Colonic mucosa (tissue), 4 donors: ENCODE measurements around the gene CDC42BPB. TPM values are rescaled to one million over a fixed set of nuclear protein-coding genes. Genes with fewer than 3 reads are reported as not detected.

Experiments used
- DNase-seq: peaks from one replicate; pipeline ENCODE4 v3.0.0-alpha.2; 2020
- H3K27ac ChIP-seq: fragments of 200-600 bp; one replicate; pipeline ENCODE4 v1.8.0; 2021
- H3K27me3 ChIP-seq: fragments of 200-600 bp; one replicate; pipeline ENCODE4 v1.8.0; 2021
- H3K36me3 ChIP-seq: fragments of 200-600 bp; one replicate; pipeline ENCODE4 v1.8.0; 2021
- H3K4me1 ChIP-seq: fragments of 200-600 bp; one replicate; pipeline ENCODE4 v1.8.0; 2021; ENCODE audit warnings: mild to moderate bottlenecking
- H3K4me3 ChIP-seq: fragments of 200-600 bp; one replicate; pipeline ENCODE4 v1.8.0; 2021
- H3K9ac ChIP-seq, 2 donors: one replicate each; pipeline ENCODE4 v1.7.0; 2013; ENCODE audit warnings: control low read depth in 2 of 2, low read depth in 2 of 2, low read length in 2 of 2
- H3K9me3 ChIP-seq: fragments of 200-600 bp; one replicate; pipeline ENCODE4 v1.8.0; 2021
- CTCF ChIP-seq: fragments of 200-600 bp; IDR thresholded peaks from one replicate; pipeline ENCODE4 v1.8.0; 2022; ENCODE audit warnings: antibody characterized with exemption, mild to moderate bottlenecking
- intact Hi-C: fragments of 100-400 bp; cut with DNase I; formaldehyde crosslinking; loops from one replicate; pipeline ENCODE4 v1.14.1; 2022
- total RNA-seq, 2 donors: library from RNA; stranded (reverse); fragmentation: NEBNext Ultra II Directional in 1 of 2; extraction: Animal tissue kit (Norgen Biotek cat#: 25700) in 1 of 2; gene quantifications; one replicate each; pipeline ENCODE4 v1.2.1, GENCODE V29; 2021
- donor health status: healthy.
- donor health status: DM: no; HTN: no; CAD: no.
- donor health status: DM: no; HTN: no; CAD: no.

CDC42BPB gene
- total RNA-seq, 2 donors from 2014 or later = 67.9 to 83.8 TPM

DNA sequence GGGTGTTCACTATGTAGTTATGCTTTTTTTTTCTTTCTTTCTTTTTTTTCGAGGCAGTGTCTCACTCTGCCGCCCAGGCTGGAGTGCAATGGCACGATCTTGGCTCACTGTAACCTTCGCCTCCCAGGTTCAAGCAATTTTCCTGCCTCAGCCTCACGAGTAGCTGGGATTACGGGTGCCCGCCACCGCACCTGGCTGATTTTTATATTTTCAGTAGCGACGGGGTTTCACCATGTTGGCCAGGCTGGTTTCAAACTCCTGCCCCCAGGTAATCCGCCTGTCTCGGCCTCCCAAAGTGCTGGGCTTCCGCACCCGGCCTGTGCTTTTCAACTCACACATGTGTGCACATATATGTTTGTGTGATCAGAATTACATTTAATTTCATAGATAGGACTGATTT, 173.8 kb downstream of the CDC42BPB start:
- H3K4me3 ChIP-seq = no peak overlapping the region
- H3K27me3 ChIP-seq = no peaks in the 10 kb centered on the region
- H3K27ac ChIP-seq = no peak overlapping the region
- H3K9me3 ChIP-seq = no peaks in the 10 kb centered on the region
- no peak overlapping the region for H3K9ac ChIP-seq
- no peaks in the 10 kb centered on the region for H3K36me3 ChIP-seq
- no peaks in the 10 kb centered on the region for H3K4me1 ChIP-seq
- no peak for DNase-seq
- intact Hi-C loops = no loop called here
- no peak for TF ChIP-seq CTCF

- Histone ChIP-seq H3K27ac (no peak overlapping the region), H3K9ac (no peak overlapping the region), H3K36me3 (no peaks in the 10 kb centered on the region), H3K4me3 (no peak overlapping the region), H3K4me1 (no peaks in the 10 kb centered on the region), H3K9me3 (no peaks in the 10 kb centered on the region), H3K27me3 (no peaks in the 10 kb centered on the region)
- no peak for TF ChIP-seq CTCF
- intact Hi-C loops = no loop called here
- no peak for DNase-seq
These were observed 174.2 kb downstream of the CDC42BPB start for GRCh38 chr14:102883089-102883541.

Other genes starting within 250 kb of the CDC42BPB start
- 100 to 1,000 TPM; 186 to 239 TPM for gene AMN, start 134.9 kb downstream of the CDC42BPB start, total RNA-seq
- not detected for gene LBHD2, start 26.7 kb upstream of the CDC42BPB start, total RNA-seq
- 10 to 100 TPM; 11.3 to 15.6 TPM for gene EXOC3L4, start 37.2 kb upstream of the CDC42BPB start, total RNA-seq
- gene TNFAIP2, start 65.9 kb upstream of the CDC42BPB start, total RNA-seq = 10 to 100 TPM; 10.5 to 26.9 TPM